ENCODE measurements around the gene PSMA7. TPM values are rescaled to one million over a fixed set of nuclear protein-coding genes. Genes with fewer than 3 reads are reported as not detected.

The PSMA7 gene
- total and polyA plus RNA-seq, 2 donors = 83.3 to 324 TPM

Other genes with a start within 250 kb of the PSMA7 start
- 8.9 TPM for gene TAF4, start 77.5 kb downstream of the PSMA7 start, total RNA-seq
- 9.9 TPM for gene TAF4, start 77.5 kb downstream of the PSMA7 start, polyA plus RNA-seq
- 28.5 TPM for gene LSM14B, start 20.9 kb downstream of the PSMA7 start, total RNA-seq
- gene LSM14B, start 20.9 kb downstream of the PSMA7 start, polyA plus RNA-seq = 42.9 TPM
- gene SS18L1, start 375 bp upstream of the PSMA7 start, total RNA-seq = 18.0 TPM
- 8.8 TPM for gene SS18L1, start 375 bp upstream of the PSMA7 start, polyA plus RNA-seq
- gene MTG2, start 39.6 kb upstream of the PSMA7 start, total RNA-seq = 10.3 TPM
- gene MTG2, start 39.6 kb upstream of the PSMA7 start, polyA plus RNA-seq = 25.8 TPM
- 0.16 TPM for gene HRH3, start 76.9 kb upstream of the PSMA7 start, total RNA-seq
- gene HRH3, start 76.9 kb upstream of the PSMA7 start, polyA plus RNA-seq = 0.10 TPM
- gene OSBPL2, start 95.1 kb upstream of the PSMA7 start, total RNA-seq = 40.1 TPM
- gene OSBPL2, start 95.1 kb upstream of the PSMA7 start, polyA plus RNA-seq = 24.7 TPM
- gene ADRM1, start 159.6 kb upstream of the PSMA7 start, total RNA-seq = 27.5 TPM
- gene ADRM1, start 159.6 kb upstream of the PSMA7 start, polyA plus RNA-seq = 115 TPM
- gene LAMA5, start 223.9 kb upstream of the PSMA7 start, total RNA-seq = 40.4 TPM
- 162 TPM for gene LAMA5, start 223.9 kb upstream of the PSMA7 start, polyA plus RNA-seq
- gene RPS21, start 243.7 kb upstream of the PSMA7 start, total RNA-seq = 396 TPM
- 4,730 TPM for gene RPS21, start 243.7 kb upstream of the PSMA7 start, polyA plus RNA-seq

Data from urinary bladder (tissue), 2 donors.